H1 (cell line): ENCODE data around the gene RAB8B. TPM values are rescaled to one million over a fixed set of nuclear protein-coding genes. Genes with fewer than 3 reads are reported as not detected.

Experiments
- CTCF ChIA-PET: fragments of 300-600 bp; sonication (Branson Sonifier 250); formaldehyde crosslinking; loops from one replicate; lab custom pipeline; 2021; ENCODE audit not compliant: partially characterized antibody; lab: Charles Lee
- POLR2A ChIA-PET: fragments of 300-600 bp; sonication (Branson Sonifier 250); formaldehyde crosslinking; loops from one replicate; lab custom pipeline; 2021; ENCODE audit warnings: inconsistent platforms; ENCODE audit not compliant: partially characterized antibody; lab: Charles Lee
- DNase-seq, 2 experiments: peaks; one replicate each; pipeline versions ENCODE4 v3.0.0 to v3.0.0-alpha.2; 2010 to 2022; ENCODE audit warnings: low spot score in 2 of 2, low read depth in 1 of 2, mixed read lengths in 1 of 2
- FAIRE-seq: peaks from 2 replicates; lab custom pipeline; 2011; peaks lifted over from hg19 to GRCh38; lab: Jason Lieb, UNC
- H2AFZ ChIP-seq: 2 replicates; pipeline ENCODE4 v1.8.1; 2012; ENCODE audit warnings: low read length, inconsistent platforms
- H2AK5ac ChIP-seq: 2 replicates; pipeline ENCODE4 v1.6.1; 2013; ENCODE audit warnings: low read depth, low read length
- H2BK120ac ChIP-seq: replicated peaks from 2 replicates; pipeline ENCODE3; 2013; ENCODE audit warnings: low read depth, low read length, inconsistent platforms
- H2BK12ac ChIP-seq: 2 replicates; pipeline ENCODE4 v1.6.1; 2013; ENCODE audit warnings: low read depth, low read length
- H2BK15ac ChIP-seq: 2 replicates; pipeline ENCODE4 v1.6.1; 2013; ENCODE audit warnings: low read length
- H2BK20ac ChIP-seq: 2 replicates; pipeline ENCODE4 v1.6.1; 2013; ENCODE audit warnings: low read length
- H2BK5ac ChIP-seq: 2 replicates; pipeline ENCODE4 v1.6.1; 2013; ENCODE audit warnings: low read depth, low read length
- H3K14ac ChIP-seq: 2 replicates; pipeline ENCODE4 v1.6.1; 2013; ENCODE audit warnings: inconsistent platforms; ENCODE audit not compliant: insufficient read length
- H3K18ac ChIP-seq: 2 replicates; pipeline ENCODE4 v1.6.1; 2013; ENCODE audit warnings: low read length; ENCODE audit errors: extremely low read depth
- H3K23ac ChIP-seq: 2 replicates; pipeline ENCODE4 v1.6.1; 2013; ENCODE audit warnings: inconsistent platforms; ENCODE audit not compliant: insufficient read length
- H3K23me2 ChIP-seq: 2 replicates; pipeline ENCODE4 v1.6.1; 2013; ENCODE audit warnings: low read depth, low read length
- H3K27ac ChIP-seq: 2 replicates; pipeline ENCODE4 v1.6.1; 2011; ENCODE audit warnings: low read depth, low read length, inconsistent platforms
- H3K27me3 ChIP-seq, 4 experiments: replicated peaks in 1 of 4; 1 replicate in 1 of 4; 2 replicates in 3 of 4; pipeline versions ENCODE4 v1.6.1 to v1.8.1; 2011 to 2013; ENCODE audit warnings: low read length in 3 of 4, mild to moderate bottlenecking in 3 of 4, inconsistent platforms in 2 of 4, mixed read lengths in 2 of 4, moderate library complexity in 1 of 4; ENCODE audit not compliant: control insufficient read depth in 3 of 4, insufficient read depth in 3 of 4; ENCODE audit errors: extremely low read depth in 1 of 4
- H3K36me3 ChIP-seq, 4 experiments: 2 replicates each; pipeline versions ENCODE4 v1.6.1 to v1.8.1; 2011 to 2013; ENCODE audit warnings: mild to moderate bottlenecking in 4 of 4, low read length in 3 of 4, moderate library complexity in 2 of 4, control low read depth in 1 of 4, inconsistent platforms in 1 of 4; ENCODE audit not compliant: insufficient read depth in 4 of 4, control insufficient read depth in 2 of 4
- H3K4ac ChIP-seq: replicated peaks from 2 replicates; pipeline ENCODE3; 2013; ENCODE audit warnings: low read length, low read depth, mixed read lengths, inconsistent platforms; ENCODE audit not compliant: insufficient read length
- H3K4me1 ChIP-seq, 4 experiments: replicated peaks in 1 of 4; 1 replicate in 1 of 4; 2 replicates in 3 of 4; pipeline versions ENCODE4 v1.6.1 to v1.8.1; 2011 to 2013; ENCODE audit warnings: low read length in 3 of 4, inconsistent platforms in 2 of 4, mixed read lengths in 1 of 4; ENCODE audit not compliant: insufficient read depth in 4 of 4, control insufficient read depth in 3 of 4
- H3K4me2 ChIP-seq, 2 experiments: 2 replicates each; pipeline versions ENCODE4 v1.6.1 to v1.8.1; 2011 to 2013; ENCODE audit warnings: low read depth in 2 of 2, low read length in 2 of 2, control low read depth in 1 of 2, inconsistent platforms in 1 of 2, mild to moderate bottlenecking in 1 of 2; ENCODE audit not compliant: insufficient read depth in 1 of 2
- H3K4me3 ChIP-seq, 4 experiments: fragments of 200-600, 300-600 bp in 1 of 4; sonication (generic), shearing (Covaris generic), sonication (Bioruptor Twin) in 1 of 4; 2 replicates each; pipeline versions ENCODE4 v1.5.1 to v1.8.1; 2011 to 2016; ENCODE audit warnings: low read length in 4 of 4, low read depth in 3 of 4, control low read depth in 2 of 4, inconsistent platforms in 2 of 4, mild to moderate bottlenecking in 2 of 4, mixed read lengths in 1 of 4, moderate library complexity in 1 of 4; ENCODE audit not compliant: insufficient read depth in 2 of 4; ENCODE audit errors: extremely low read depth in 1 of 4
- H3K56ac ChIP-seq: replicated peaks from 2 replicates; pipeline ENCODE3; 2013; ENCODE audit warnings: low read depth, mild to moderate bottlenecking, mixed read lengths, low read length, inconsistent platforms; ENCODE audit not compliant: insufficient read length
- H3K79me1 ChIP-seq: 2 replicates; pipeline ENCODE4 v1.6.1; 2013; ENCODE audit warnings: low read depth, low read length, control low read depth
- H3K79me2 ChIP-seq, 2 experiments: 2 replicates each; pipeline versions ENCODE4 v1.6.1 to v1.8.1; 2012 to 2013; ENCODE audit warnings: low read length in 2 of 2, mild to moderate bottlenecking in 2 of 2, inconsistent platforms in 1 of 2; ENCODE audit not compliant: insufficient read depth in 2 of 2, control insufficient read depth in 1 of 2
- H3K9ac ChIP-seq, 4 experiments: replicated peaks in 1 of 4; 1 replicate in 1 of 4; 2 replicates in 3 of 4; pipeline versions ENCODE4 v1.6.1 to v1.8.1; 2011 to 2013; ENCODE audit warnings: low read depth in 3 of 4, low read length in 3 of 4, control low read depth in 2 of 4, mild to moderate bottlenecking in 2 of 4, moderate library complexity in 2 of 4, inconsistent platforms in 1 of 4; ENCODE audit errors: extremely low read depth in 1 of 4
- H3K9me3 ChIP-seq, 2 experiments: 2 replicates each; pipeline versions ENCODE4 v1.6.1 to v1.8.1; 2012 to 2013; ENCODE audit warnings: mild to moderate bottlenecking in 2 of 2, moderate library complexity in 2 of 2, control low read depth in 1 of 2, inconsistent platforms in 1 of 2, low read depth in 1 of 2, low read length in 1 of 2, mixed read lengths in 1 of 2; ENCODE audit not compliant: insufficient read depth in 2 of 2
- H4K20me1 ChIP-seq, 2 experiments: replicated peaks in 1 of 2; 2 replicates each; pipeline versions ENCODE3 to v1.8.1; 2011 to 2013; ENCODE audit warnings: inconsistent platforms in 2 of 2, low read length in 2 of 2, mild to moderate bottlenecking in 1 of 2; ENCODE audit not compliant: insufficient read depth in 2 of 2, control insufficient read depth in 1 of 2
- H4K5ac ChIP-seq: 2 replicates; pipeline ENCODE4 v1.6.1; 2013; ENCODE audit warnings: low read length, low read depth, mixed read lengths, inconsistent platforms; ENCODE audit not compliant: insufficient read length
- H4K8ac ChIP-seq: 2 replicates; pipeline ENCODE4 v1.8.0; 2013; ENCODE audit warnings: mild to moderate bottlenecking, moderate library complexity, low read length, inconsistent platforms; ENCODE audit not compliant: insufficient read depth; ENCODE audit errors: extremely low read depth
- H4K91ac ChIP-seq: replicated peaks from 2 replicates; pipeline ENCODE3; 2013; ENCODE audit warnings: low read length, mixed read lengths, inconsistent platforms; ENCODE audit not compliant: insufficient read length
- CHD1 ChIP-seq: IDR thresholded peaks from 2 replicates; pipeline ENCODE4 v1.6.1; 2012; ENCODE audit warnings: low read depth, low read length, improper control_type of control experiment
- EZH2 ChIP-seq: fragments of 200-600 bp; sonication (generic); IDR thresholded peaks from 2 replicates; pipeline ENCODE4 v1.7.1; 2012; ENCODE audit warnings: low read depth, mild to moderate bottlenecking, moderate library complexity, low read length, inconsistent platforms; ENCODE audit not compliant: severe bottlenecking
- KDM4A ChIP-seq: IDR thresholded peaks from one replicate; pipeline ENCODE4 v1.7.1; 2012; ENCODE audit warnings: low read depth, mild to moderate bottlenecking, moderate library complexity, low read length, inconsistent platforms; ENCODE audit not compliant: severe bottlenecking
- SIN3A ChIP-seq, 2 experiments: IDR thresholded peaks in 1 of 2; conservative IDR thresholded peaks in 1 of 2; 2 replicates each; pipeline ENCODE4 v1.6.1; 2011 to 2012; ENCODE audit warnings: low read length in 2 of 2, improper control_type of control experiment in 1 of 2, low read depth in 1 of 2, mild to moderate bottlenecking in 1 of 2
- SRF ChIP-seq: IDR thresholded peaks from 2 replicates; pipeline ENCODE4 v1.6.1; 2011; ENCODE audit warnings: mild to moderate bottlenecking, low read depth, low read length, moderate library complexity
- WGBS, 2 experiments: shearing (Covaris generic) in 1 of 2; methylation state at CpG; one replicate each; pipeline versions ENCODE4 v1.1.6 to v1.1.7; 2013 to 2015; ENCODE audit warnings: low lambda C conversion rate in 2 of 2, mixed read lengths in 2 of 2, inconsistent platforms in 1 of 2, low coverage in 1 of 2, missing lambda C conversion rate in 1 of 2; ENCODE audit not compliant: insufficient replicate concordance in 2 of 2, insufficient coverage in 1 of 2, insufficient read length in 1 of 2; ENCODE audit errors: extremely low coverage in 1 of 2, missing lambda C conversion rate in 1 of 2; 5-methylcytosine and 5-hydroxymethylcytosine counted together
- polyA plus RNA-seq, 7 experiments: library from polyadenylated mRNA; depleted of rRNA in 3 of 7; stranded (reverse) in 5 of 7; unstranded in 2 of 7; fragments of >200 nt in 5 of 7; fragments of 200-250 nt in 2 of 7; gene quantifications; 1 replicate in 5 of 7; 2 replicates in 1 of 7; 4 replicates in 1 of 7; pipeline versions ENCODE4 v1.2.1 to v1.2.3, GENCODE V29; 2011 to 2013; ENCODE audit warnings: missing spikeins in 2 of 7, mixed read lengths in 2 of 7
- total RNA-seq: library from RNA; stranded (reverse); fragmentation: NEBNext Ultra II Directional; extraction: Animal tissue kit (Norgen Biotek cat#: 25700); gene quantifications from 2 replicates; pipeline ENCODE4 v1.2.1, GENCODE V29; 2021
- TF ChIP-seq, protein P1 (sequence below): IDR thresholded peaks from 2 replicates; pipeline ENCODE4 v1.6.1; 2011; ENCODE audit warnings: low read length, improper control_type of control experiment

RAB8B gene
- total and polyA plus RNA-seq, 2 of the 8 experiments (the other 6 are each of a cell fraction or from before 2014, with no cell fraction given), result 9.5 to 47.8 TPM

DNA sequence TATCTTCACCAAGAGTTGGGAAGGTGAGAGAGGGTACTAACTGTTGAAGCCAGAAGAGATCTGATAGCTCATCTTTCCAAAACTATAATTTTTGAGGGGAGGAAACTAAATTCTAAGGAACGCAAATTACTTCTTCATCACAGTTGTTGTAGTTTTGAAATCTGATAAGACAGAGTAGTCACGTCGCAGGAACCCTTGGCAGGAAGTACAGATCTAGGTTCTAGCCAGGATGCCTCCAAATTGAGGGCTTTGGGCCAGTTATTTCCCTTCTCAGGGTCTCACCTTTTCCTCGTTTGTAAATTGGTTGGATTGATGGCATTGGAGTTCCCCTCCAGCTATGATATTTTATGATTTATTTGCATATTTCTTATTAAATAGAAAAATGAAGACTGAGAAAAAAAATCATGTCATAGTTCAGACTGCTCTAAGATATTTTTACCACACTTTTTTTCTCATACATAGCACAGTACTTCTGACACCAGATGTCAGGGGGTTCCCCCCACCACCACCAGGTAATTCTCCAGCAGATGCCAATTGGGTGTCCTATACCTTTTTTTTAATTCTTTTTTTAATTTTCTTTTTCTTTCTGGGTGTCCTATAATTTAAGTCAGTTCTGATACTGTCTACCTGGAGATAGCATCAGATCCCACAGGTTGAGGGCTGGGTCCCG, 55.7 kb downstream of the RAB8B start:
- Histone ChIP-seq H4K20me1 (no peaks in the 10 kb centered on the region), H2BK120ac (no peak overlapping the region), H3K14ac (no peak overlapping the region), H3K27ac (no peak overlapping the region), H3K4me1 (no peaks in the 10 kb centered on the region), H2BK5ac (no peak overlapping the region), H3K4me2 (no peak overlapping the region), H3K79me1 (no peaks in the 10 kb centered on the region), H2BK15ac (no peak overlapping the region), H3K9ac (no peak overlapping the region), H3K23ac (no peak overlapping the region), H3K4me3 (no peak overlapping the region), H4K8ac (no peak overlapping the region), H2BK20ac (no peak overlapping the region), H3K9me3 (peaks cover 5 to 6% of the 10 kb centered on the region in 2 experiments; a peak in 2 of 4 replicates), H4K91ac (no peak overlapping the region), H3K4ac (no peak overlapping the region), H2AFZ (no peak overlapping the region), H2BK12ac (no peak overlapping the region), H4K5ac (no peak overlapping the region), H3K79me2 (no peaks in the 10 kb centered on the region), H3K36me3 (peaks cover 0 to 17% (median 7%) of the 10 kb centered on the region in 4 experiments; a peak in 2 of 8 replicates), H3K56ac (no peak overlapping the region), H3K23me2 (no peaks in the 10 kb centered on the region), H3K18ac (no peak overlapping the region), H2AK5ac (no peak overlapping the region), H3K27me3 (no peaks in the 10 kb centered on the region)
- 94% methylated on average over 5 of the region's 5 CpGs; no CpG with 5 or more reads in 1 of the 2 experiments for WGBS, 2 experiments
- ChIA-PET CTCF (interaction anchor here (1.7 to 2.3 kb wide), 4 partner anchors 10 to 192 kb away, joined by 4 to 6 read pairs (median 4); no protein-coding TSS in a partner anchor), POLR2A (interaction anchor here (2.8 kb wide), 1 partner anchor 10 kb away, joined by 11 read pairs; no protein-coding TSS in a partner anchor)
- no peak for TF ChIP-seq SRF
- TF ChIP-seq CHD1, result no peak
- TF ChIP-seq, protein P1, sequence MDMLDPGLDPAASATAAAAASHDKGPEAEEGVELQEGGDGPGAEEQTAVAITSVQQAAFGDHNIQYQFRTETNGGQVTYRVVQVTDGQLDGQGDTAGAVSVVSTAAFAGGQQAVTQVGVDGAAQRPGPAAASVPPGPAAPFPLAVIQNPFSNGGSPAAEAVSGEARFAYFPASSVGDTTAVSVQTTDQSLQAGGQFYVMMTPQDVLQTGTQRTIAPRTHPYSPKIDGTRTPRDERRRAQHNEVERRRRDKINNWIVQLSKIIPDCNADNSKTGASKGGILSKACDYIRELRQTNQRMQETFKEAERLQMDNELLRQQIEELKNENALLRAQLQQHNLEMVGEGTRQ, result no peak
- TF ChIP-seq SIN3A (conservative IDR thresholded peaks at IDR 0.05 in 1 of 2, IDR thresholded peaks at IDR 0.05 in 1 of 2; ENCODE audit: low read depth in 1 of 2, low read length in 2 of 2), result no peak
- TF ChIP-seq KDM4A, result no peak
- no peak for TF ChIP-seq EZH2
- DNase-seq, result no peak
- no peak for FAIRE-seq
